HG03064 (cell line): ENCODE results near the gene PANK2.
A peak's percentile ranks its signal among the peaks of the same experiment; 100 is the strongest.
"Not testable (repeated sequence)": the region's sequence is repeated elsewhere in the genome, so short reads cannot be mapped to it uniquely, and the experiment has no call there.

Experiments
- ATAC-seq: cut with Tn5 transposase; IDR thresholded peaks from one replicate; pipeline ENCODE4 v1.9.1; 2021; ENCODE audit warnings: low read depth; ENCODE audit not compliant: unreplicated experiment

Gene PANK2

GRCh38 chr20:3869839-3870634 lies 19.1 kb upstream of the PANK2 start:
- ATAC-seq: no peak

GRCh38 chr20:3871550-3872265 lies 17.5 kb upstream of the PANK2 start:
- ATAC-seq: no peak

GRCh38 chr20:3873507-3873906 lies 15.7 kb upstream of the PANK2 start:
- no peak for ATAC-seq

- ATAC-seq: no peak
Observed at GRCh38 chr20:3874194-3874844, 14.9 kb upstream of the PANK2 start.

- no peak for ATAC-seq
Observed at GRCh38 chr20:3875378-3875974, 13.7 kb upstream of the PANK2 start.

GRCh38 chr20:3876000-3876399 lies 13.2 kb upstream of the PANK2 start:
- no peak for ATAC-seq

- ATAC-seq: no peak
Observed at GRCh38 chr20:3876676-3877075, 12.5 kb upstream of the PANK2 start.

- ATAC-seq: not testable (repeated sequence)
Observed at GRCh38 chr20:3878921-3879274, 10.3 kb upstream of the PANK2 start.

GRCh38 chr20:3885715-3886114 lies 3.5 kb upstream of the PANK2 start:
- no peak for ATAC-seq

GRCh38 chr20:3887876-3888620 lies 1.1 kb upstream of the PANK2 start:
- no peak for ATAC-seq

GRCh38 chr20:3889489-3890397 lies 556 bp downstream of the PANK2 start:
- peak; percentile 22 for ATAC-seq

GRCh38 chr20:3890398-3890751 lies 1.2 kb downstream of the PANK2 start:
- no peak for ATAC-seq

- no peak for ATAC-seq
Observed at GRCh38 chr20:3890999-3891929, 2.1 kb downstream of the PANK2 start.

GRCh38 chr20:3894796-3895195 lies 5.6 kb downstream of the PANK2 start:
- no peak for ATAC-seq

- ATAC-seq: no peak
Observed at GRCh38 chr20:3896302-3896701, 7.1 kb downstream of the PANK2 start.

GRCh38 chr20:3896853-3897583 lies 7.8 kb downstream of the PANK2 start:
- no peak for ATAC-seq

- not testable (repeated sequence) for ATAC-seq
Observed at GRCh38 chr20:3898181-3898580, 9.0 kb downstream of the PANK2 start.

- no peak for ATAC-seq
Observed at GRCh38 chr20:3898639-3899038, 9.5 kb downstream of the PANK2 start.
